Medulla oblongata (tissue), 1 donor: Measurements from ENCODE around the gene ARHGAP44.

ENCODE experiments used
- DNase-seq: peaks from one replicate; pipeline ENCODE4 v3.0.0-alpha.2; 2015; ENCODE audit errors: extremely low spot score

The ARHGAP44 gene

GRCh38 chr17:13025258-13025627, 235.9 kb downstream of the ARHGAP44 start:
- no peak for DNase-seq

- DNase-seq, result no peak
Measured at GRCh38 chr17:13025687-13026086, 236.4 kb downstream of the ARHGAP44 start.

- DNase-seq, result no peak
Measured at GRCh38 chr17:13027246-13027645, 237.9 kb downstream of the ARHGAP44 start.

- no peak for DNase-seq
Measured at GRCh38 chr17:13029340-13029739, 240.0 kb downstream of the ARHGAP44 start.

GRCh38 chr17:13030056-13030455, 240.8 kb downstream of the ARHGAP44 start:
- DNase-seq, result no peak

GRCh38 chr17:13030459-13031300, 241.4 kb downstream of the ARHGAP44 start:
- DNase-seq, result peak; percentile 62

- peak; percentile 51 for DNase-seq
Measured at GRCh38 chr17:13031718-13032350, 242.5 kb downstream of the ARHGAP44 start.

- DNase-seq, result no peak
Measured at GRCh38 chr17:13035420-13035819, 246.1 kb downstream of the ARHGAP44 start.

GRCh38 chr17:13036751-13037150, 247.5 kb downstream of the ARHGAP44 start:
- DNase-seq, result no peak

- no peak for DNase-seq
Measured at GRCh38 chr17:13038931-13039665, 249.8 kb downstream of the ARHGAP44 start.
